Pons (tissue), 1 donor: ENCODE results near the gene RAPGEF2.

ENCODE experiments used
- DNase-seq: peaks from one replicate; pipeline ENCODE4 v3.0.0-alpha.2; 2016; ENCODE audit warnings: low spot score

Gene RAPGEF2

GRCh38 chr4:159197885-159198269 is 95.0 kb downstream of the RAPGEF2 start:
- no peak for DNase-seq

- no peak for DNase-seq
Observed at GRCh38 chr4:159199826-159200225, 96.9 kb downstream of the RAPGEF2 start.

- no peak for DNase-seq
Observed at GRCh38 chr4:159201168-159201567, 98.3 kb downstream of the RAPGEF2 start.

GRCh38 chr4:159204566-159204965 is 101.7 kb downstream of the RAPGEF2 start:
- DNase-seq = no peak

- no peak for DNase-seq
Observed at GRCh38 chr4:159205466-159205865, 102.6 kb downstream of the RAPGEF2 start.

GRCh38 chr4:159206427-159206871 is 103.6 kb downstream of the RAPGEF2 start:
- no peak for DNase-seq

GRCh38 chr4:159209249-159209648 is 106.4 kb downstream of the RAPGEF2 start:
- DNase-seq = no peak

GRCh38 chr4:159210975-159211374 is 108.1 kb downstream of the RAPGEF2 start:
- no peak for DNase-seq

- DNase-seq = no peak
Observed at GRCh38 chr4:159212675-159213293, 109.9 kb downstream of the RAPGEF2 start.

GRCh38 chr4:159216834-159217233 is 114.0 kb downstream of the RAPGEF2 start:
- DNase-seq = no peak

GRCh38 chr4:159219862-159220261 is 117.0 kb downstream of the RAPGEF2 start:
- no peak for DNase-seq

- no peak for DNase-seq
Observed at GRCh38 chr4:159220353-159220752, 117.5 kb downstream of the RAPGEF2 start.

- DNase-seq = no peak
Observed at GRCh38 chr4:159221280-159221679, 118.4 kb downstream of the RAPGEF2 start.

- DNase-seq = no peak
Observed at GRCh38 chr4:159222043-159222552, 119.2 kb downstream of the RAPGEF2 start.

GRCh38 chr4:159224408-159224807 is 121.5 kb downstream of the RAPGEF2 start:
- no peak for DNase-seq

GRCh38 chr4:159227378-159227777 is 124.5 kb downstream of the RAPGEF2 start:
- DNase-seq = peak; percentile 75

- DNase-seq = peak; percentile 77
Observed at GRCh38 chr4:159227984-159228383, 125.1 kb downstream of the RAPGEF2 start.

GRCh38 chr4:159229164-159229563 is 126.3 kb downstream of the RAPGEF2 start:
- peak; percentile 68 for DNase-seq

GRCh38 chr4:159232465-159233106 is 129.7 kb downstream of the RAPGEF2 start:
- DNase-seq = no peak

GRCh38 chr4:159235779-159236368 is 133.0 kb downstream of the RAPGEF2 start:
- no peak for DNase-seq

- no peak for DNase-seq
Observed at GRCh38 chr4:159237975-159238374, 135.1 kb downstream of the RAPGEF2 start.

GRCh38 chr4:159238631-159239030 is 135.8 kb downstream of the RAPGEF2 start:
- DNase-seq = no peak

GRCh38 chr4:159239629-159240028 is 136.8 kb downstream of the RAPGEF2 start:
- DNase-seq = no peak
